ENCODE results near the gene KCNT2. TPM values are rescaled to one million over a fixed set of nuclear protein-coding genes. Genes with fewer than 3 reads are reported as not detected.

Gene KCNT2
- total RNA-seq, 4 donors from 2014 or later = 0.35 to 0.88 (median 0.51) TPM; not detected in 1

DNA sequence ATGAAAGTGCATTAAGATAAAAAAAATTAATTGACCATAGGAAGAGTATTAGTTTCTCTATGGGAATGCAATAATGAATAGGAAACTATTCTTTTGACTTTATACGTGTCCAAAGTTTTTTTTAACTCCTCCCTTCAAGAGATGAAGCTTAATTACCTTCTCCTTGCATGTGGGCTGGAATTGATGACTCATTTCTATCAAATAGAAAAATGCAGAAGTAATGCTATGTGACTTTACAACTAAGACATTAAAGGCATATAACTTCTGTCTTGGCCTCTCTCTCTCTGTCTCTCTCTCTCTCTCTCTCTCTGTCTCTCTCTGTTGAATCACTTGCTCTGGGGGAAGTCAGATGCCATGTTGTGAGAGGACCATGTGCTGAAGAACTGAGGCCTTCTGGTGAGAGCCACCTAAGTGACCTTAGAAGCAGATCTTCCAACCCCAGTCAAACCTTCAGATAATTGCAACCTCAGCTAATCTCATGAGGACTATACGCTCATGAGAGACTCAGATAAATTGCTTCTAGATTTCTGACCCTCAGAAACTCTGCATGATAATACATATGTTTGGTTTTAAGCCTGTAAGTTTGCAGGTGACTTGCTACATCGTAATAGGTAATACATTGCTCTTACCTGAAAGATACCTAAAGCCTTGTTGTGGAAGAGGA, 414.2 kb downstream of the KCNT2 start:
- Histone ChIP-seq H3K36me3 (no peaks in the 10 kb centered on the region), H3K27me3 (no peaks in the 10 kb centered on the region), H3K4me1 (no peaks in the 10 kb centered on the region), H3K27ac (no peak overlapping the region), H3K9me3 (no peaks in the 10 kb centered on the region), H3K4me3 (no peak overlapping the region)
- TF ChIP-seq, protein P1, sequence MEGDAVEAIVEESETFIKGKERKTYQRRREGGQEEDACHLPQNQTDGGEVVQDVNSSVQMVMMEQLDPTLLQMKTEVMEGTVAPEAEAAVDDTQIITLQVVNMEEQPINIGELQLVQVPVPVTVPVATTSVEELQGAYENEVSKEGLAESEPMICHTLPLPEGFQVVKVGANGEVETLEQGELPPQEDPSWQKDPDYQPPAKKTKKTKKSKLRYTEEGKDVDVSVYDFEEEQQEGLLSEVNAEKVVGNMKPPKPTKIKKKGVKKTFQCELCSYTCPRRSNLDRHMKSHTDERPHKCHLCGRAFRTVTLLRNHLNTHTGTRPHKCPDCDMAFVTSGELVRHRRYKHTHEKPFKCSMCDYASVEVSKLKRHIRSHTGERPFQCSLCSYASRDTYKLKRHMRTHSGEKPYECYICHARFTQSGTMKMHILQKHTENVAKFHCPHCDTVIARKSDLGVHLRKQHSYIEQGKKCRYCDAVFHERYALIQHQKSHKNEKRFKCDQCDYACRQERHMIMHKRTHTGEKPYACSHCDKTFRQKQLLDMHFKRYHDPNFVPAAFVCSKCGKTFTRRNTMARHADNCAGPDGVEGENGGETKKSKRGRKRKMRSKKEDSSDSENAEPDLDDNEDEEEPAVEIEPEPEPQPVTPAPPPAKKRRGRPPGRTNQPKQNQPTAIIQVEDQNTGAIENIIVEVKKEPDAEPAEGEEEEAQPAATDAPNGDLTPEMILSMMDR (IDR thresholded peaks at IDR 0.05 in 4 of 5, conservative IDR thresholded peaks at IDR 0.05 in 1 of 5) = no peak
- TF ChIP-seq POLR2A (IDR thresholded peaks at IDR 0.05) = no peak
- in situ Hi-C loops (cut with MboI; ENCODE audit: low sequenced_read_pairs in 4 of 4) (no loop called here), intact Hi-C loops (cut with DNase I; ENCODE audit: low total_unique reads) (no loop called here)
- DNase-seq (no peak), ATAC-seq (no peak)

DNA sequence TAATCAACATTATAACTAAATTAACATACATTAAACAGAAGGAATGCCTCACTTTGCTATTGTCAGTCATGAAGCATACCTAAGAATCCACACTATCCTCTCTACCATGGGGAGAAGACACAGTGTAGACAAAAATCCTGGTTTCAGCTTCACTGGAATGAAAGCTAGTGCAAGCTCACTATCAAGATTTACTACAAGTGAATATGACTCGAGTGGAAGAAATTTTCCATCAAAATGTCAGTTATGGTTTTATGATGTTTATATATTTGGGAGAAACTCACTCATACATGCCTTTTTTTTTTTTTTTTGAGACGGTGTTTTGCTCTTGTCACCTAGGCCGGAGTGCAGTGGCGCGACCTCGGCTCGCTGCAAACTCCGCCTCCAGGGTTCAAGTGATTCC, 424.3 kb downstream of the KCNT2 start:
- no peaks in the 10 kb centered on the region for H3K27me3 ChIP-seq
- intact Hi-C loops (cut with DNase I; ENCODE audit: low total_unique reads) (no loop called here), in situ Hi-C loops (cut with MboI; ENCODE audit: low sequenced_read_pairs in 4 of 4) (no loop called here)
- H3K4me3 ChIP-seq = no peak overlapping the region
- no peak for ATAC-seq
- H3K36me3 ChIP-seq = no peaks in the 10 kb centered on the region
- no peaks in the 10 kb centered on the region for H3K4me1 ChIP-seq
- DNase-seq = no peak
- H3K9me3 ChIP-seq = no peaks in the 10 kb centered on the region
- TF ChIP-seq, protein P1 (IDR thresholded peaks at IDR 0.05 in 4 of 5, conservative IDR thresholded peaks at IDR 0.05 in 1 of 5) = no peak
- no peak for TF ChIP-seq POLR2A (IDR thresholded peaks at IDR 0.05)
- H3K27ac ChIP-seq = no peak overlapping the region

DNA sequence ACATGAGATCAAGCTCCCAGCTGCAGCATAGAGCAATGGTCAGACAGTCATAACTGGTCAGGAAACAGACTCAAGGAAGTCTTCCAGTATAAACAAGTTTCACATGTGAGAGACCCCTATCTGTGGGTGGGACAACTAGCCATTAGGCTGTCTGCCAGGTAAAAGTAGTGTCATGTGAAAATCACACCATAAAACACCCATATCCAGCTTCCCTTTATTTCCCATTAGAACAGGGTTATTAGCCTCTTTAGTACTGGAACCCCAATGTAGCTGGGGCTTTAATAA, 426.7 kb downstream of the KCNT2 start:
- Histone ChIP-seq H3K36me3 (no peaks in the 10 kb centered on the region), H3K27me3 (no peaks in the 10 kb centered on the region), H3K9me3 (no peaks in the 10 kb centered on the region), H3K4me1 (no peaks in the 10 kb centered on the region), H3K4me3 (no peak overlapping the region), H3K27ac (no peak overlapping the region)
- no peak for ATAC-seq
- intact Hi-C loops (cut with DNase I; ENCODE audit: low total_unique reads) = no loop called here
- no peak for TF ChIP-seq POLR2A (IDR thresholded peaks at IDR 0.05)
- TF ChIP-seq, protein P1 (IDR thresholded peaks at IDR 0.05 in 4 of 5, conservative IDR thresholded peaks at IDR 0.05 in 1 of 5) = no peak
- no peak for DNase-seq
- in situ Hi-C loops (cut with MboI; ENCODE audit: low sequenced_read_pairs in 4 of 4) = no loop called here

DNA sequence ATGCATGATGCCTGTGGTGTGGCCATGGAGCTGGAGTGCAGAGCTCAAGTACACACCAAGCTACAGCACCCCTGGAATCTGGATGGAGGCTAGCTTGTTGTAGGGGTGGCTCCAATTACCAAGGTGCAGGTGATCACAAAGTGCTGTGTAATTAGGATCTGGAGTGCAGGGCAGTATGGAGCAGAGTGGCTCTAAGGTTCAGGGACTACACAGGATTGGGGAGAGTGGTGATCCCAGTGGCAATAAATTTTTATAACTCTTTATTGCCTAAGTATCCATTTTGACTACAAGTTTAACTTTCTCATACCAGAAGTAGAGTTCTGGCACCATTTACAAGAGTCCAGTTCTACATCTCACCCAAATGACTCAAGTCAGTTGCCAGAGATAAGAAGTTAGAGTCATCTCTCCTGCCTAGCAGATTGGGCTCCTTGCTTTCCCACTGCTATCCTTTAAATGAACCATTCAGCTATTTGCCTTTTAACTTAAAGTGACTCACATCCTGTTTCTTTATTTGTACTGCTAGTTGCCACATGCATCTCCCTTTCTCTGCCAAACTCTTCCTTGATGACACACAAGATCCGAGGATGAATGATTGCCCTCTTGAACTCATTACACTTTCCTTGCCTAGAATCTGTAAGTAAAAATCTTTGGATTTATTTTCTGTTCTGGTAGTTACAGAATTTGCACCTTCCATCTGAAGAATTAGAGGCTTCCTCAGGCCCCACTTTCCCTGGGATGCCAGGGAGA, 427.2 kb downstream of the KCNT2 start:
- Histone ChIP-seq H3K4me1 (no peaks in the 10 kb centered on the region), H3K27me3 (no peaks in the 10 kb centered on the region), H3K36me3 (no peaks in the 10 kb centered on the region), H3K27ac (no peak overlapping the region), H3K4me3 (no peak overlapping the region), H3K9me3 (no peaks in the 10 kb centered on the region)
- in situ Hi-C loops (cut with MboI; ENCODE audit: low sequenced_read_pairs in 4 of 4) = no loop called here
- intact Hi-C loops (cut with DNase I; ENCODE audit: low total_unique reads) = no loop called here
- no peak for DNase-seq
- TF ChIP-seq POLR2A (IDR thresholded peaks at IDR 0.05) = no peak
- ATAC-seq = no peak

DNA sequence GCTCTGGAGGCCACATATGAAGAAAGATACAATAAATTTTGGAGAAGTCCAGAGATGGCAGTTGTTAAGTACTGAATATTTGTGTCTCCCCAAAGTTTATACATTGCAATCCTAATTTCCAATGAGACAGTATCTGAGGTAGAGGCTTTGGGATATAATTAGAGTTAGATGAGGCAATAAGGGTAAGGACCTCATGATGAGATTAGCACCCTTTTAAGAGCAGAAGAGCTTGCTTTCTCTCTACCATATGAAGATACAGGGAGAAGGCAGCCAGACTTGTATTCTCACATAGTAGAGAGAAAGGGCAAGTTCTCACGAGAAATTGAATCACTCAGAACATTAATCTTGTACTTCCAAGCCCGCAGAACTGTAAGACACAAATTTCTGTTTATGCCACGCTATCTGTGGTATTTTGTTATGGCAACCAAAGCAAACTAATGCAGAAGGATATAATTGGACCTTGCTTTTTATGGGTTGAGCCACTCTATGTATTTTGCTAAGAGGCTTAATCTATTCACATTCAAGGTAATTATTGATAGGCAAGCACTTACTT, 430.1 kb downstream of the KCNT2 start:
- in situ Hi-C loops (cut with MboI; ENCODE audit: low sequenced_read_pairs in 4 of 4) (no loop called here), intact Hi-C loops (cut with DNase I; ENCODE audit: low total_unique reads) (no loop called here)

More for the DNA sequence above, 430.1 kb downstream of the KCNT2 start:
- Histone ChIP-seq H3K4me3 (no peak overlapping the region), H3K9me3 (no peaks in the 10 kb centered on the region), H3K36me3 (no peaks in the 10 kb centered on the region), H3K4me1 (no peaks in the 10 kb centered on the region), H3K27ac (no peak overlapping the region), H3K27me3 (no peaks in the 10 kb centered on the region)
- DNase-seq (no peak), ATAC-seq (no peak)
- no peak for TF ChIP-seq POLR2A (IDR thresholded peaks at IDR 0.05)
- TF ChIP-seq, protein P1 (IDR thresholded peaks at IDR 0.05 in 4 of 5, conservative IDR thresholded peaks at IDR 0.05 in 1 of 5) = no peak

Data from gastrocnemius medialis (tissue), 4 donors.